NCI-H2107 (cell line): ENCODE data around the gene SUPT3H.
"Not testable (repeated sequence)": the region's sequence is repeated elsewhere in the genome, so short reads cannot be mapped to it uniquely, and the experiment has no call there.

Source experiments
- DNase-seq: peaks from one replicate; lab custom pipeline; 2025; lab: John Stamatoyannopoulos, UW

Gene SUPT3H

GRCh38 chr6:44954281-44954680 is 423.5 kb downstream of the SUPT3H start:
- no peak for DNase-seq

- DNase-seq, result no peak
Measured at GRCh38 chr6:44951253-44951747, 426.4 kb downstream of the SUPT3H start.

GRCh38 chr6:44949596-44950201 is 428.0 kb downstream of the SUPT3H start:
- no peak for DNase-seq

GRCh38 chr6:44943541-44943940 is 434.2 kb downstream of the SUPT3H start:
- DNase-seq, result no peak

- no peak for DNase-seq
Measured at GRCh38 chr6:44942798-44943197, 434.9 kb downstream of the SUPT3H start.

GRCh38 chr6:44942201-44942600 is 435.5 kb downstream of the SUPT3H start:
- no peak for DNase-seq

GRCh38 chr6:44940367-44940766 is 437.4 kb downstream of the SUPT3H start:
- no peak for DNase-seq

GRCh38 chr6:44935693-44936300 is 441.9 kb downstream of the SUPT3H start:
- DNase-seq, result no peak

GRCh38 chr6:44933108-44933507 is 444.6 kb downstream of the SUPT3H start:
- no peak for DNase-seq

- DNase-seq, result no peak
Measured at GRCh38 chr6:44932651-44933091, 445.1 kb downstream of the SUPT3H start.

GRCh38 chr6:44931385-44931784 is 446.3 kb downstream of the SUPT3H start:
- no peak for DNase-seq

- DNase-seq, result no peak
Measured at GRCh38 chr6:44926556-44926955, 451.2 kb downstream of the SUPT3H start.

- DNase-seq, result no peak
Measured at GRCh38 chr6:44925100-44925739, 452.5 kb downstream of the SUPT3H start.

GRCh38 chr6:44923444-44923843 is 454.3 kb downstream of the SUPT3H start:
- DNase-seq, result no peak

GRCh38 chr6:44921798-44922197 is 455.9 kb downstream of the SUPT3H start:
- no peak for DNase-seq

GRCh38 chr6:44920952-44921491 is 456.7 kb downstream of the SUPT3H start:
- no peak for DNase-seq

GRCh38 chr6:44918671-44919296 is 458.9 kb downstream of the SUPT3H start:
- DNase-seq, result no peak

GRCh38 chr6:44917430-44917829 is 460.3 kb downstream of the SUPT3H start:
- no peak for DNase-seq

- DNase-seq, result no peak
Measured at GRCh38 chr6:44915111-44915510, 462.6 kb downstream of the SUPT3H start.

GRCh38 chr6:44914141-44914540 is 463.6 kb downstream of the SUPT3H start:
- DNase-seq, result no peak

- DNase-seq, result no peak
Measured at GRCh38 chr6:44906761-44907160, 471.0 kb downstream of the SUPT3H start.

- not testable (repeated sequence) for DNase-seq
Measured at GRCh38 chr6:44900358-44900757, 477.4 kb downstream of the SUPT3H start.
